Activated naive CD8-positive, alpha-beta T cell (primary cell): ENCODE results near the gene RNU2-1.
"Not testable (repeated sequence)": the region's sequence is repeated elsewhere in the genome, so short reads cannot be mapped to it uniquely, and the experiment has no call there.

Experiments
- H3K27ac Mint-ChIP-seq: one replicate; pipeline ENCODE4 v1.8.0; 2021; ENCODE audit warnings: mixed read lengths
- H3K27me3 Mint-ChIP-seq: one replicate; pipeline ENCODE4 v1.8.0; 2021; ENCODE audit warnings: mixed read lengths
- H3K36me3 Mint-ChIP-seq: one replicate; pipeline ENCODE4 v1.8.0; 2021; ENCODE audit warnings: mixed read lengths
- H3K4me1 Mint-ChIP-seq: one replicate; pipeline ENCODE4 v1.8.0; 2021; ENCODE audit warnings: low read depth, mixed read lengths
- H3K4me3 Mint-ChIP-seq: one replicate; pipeline ENCODE4 v1.8.0; 2021; ENCODE audit warnings: mild to moderate bottlenecking, mixed read lengths
- H3K9me3 Mint-ChIP-seq: one replicate; pipeline ENCODE4 v1.8.0; 2021; ENCODE audit warnings: low read depth, mixed read lengths

Gene RNU2-1

GRCh38 chr17:43233877-43234276 lies at the start of gene RNU2-1:
Gene RNU2-1, minus strand, starts transcription at chr17:43233977.
- H3K27me3 Mint-ChIP-seq, H3K9me3 Mint-ChIP-seq, H3K27ac Mint-ChIP-seq, H3K4me3 Mint-ChIP-seq, H3K4me1 Mint-ChIP-seq, H3K36me3 Mint-ChIP-seq: not testable (repeated sequence)

- not testable (repeated sequence) for H3K4me1 Mint-ChIP-seq, H3K27ac Mint-ChIP-seq, H3K9me3 Mint-ChIP-seq
Measured at GRCh38 chr17:43272914-43273313, 39.1 kb upstream of the RNU2-1 start.

GRCh38 chr17:43272483-43272882 lies 38.7 kb upstream of the RNU2-1 start:
- H3K27ac Mint-ChIP-seq, H3K27me3 Mint-ChIP-seq, H3K4me3 Mint-ChIP-seq, H3K36me3 Mint-ChIP-seq, H3K9me3 Mint-ChIP-seq, H3K4me1 Mint-ChIP-seq: not testable (repeated sequence)

More at GRCh38 chr17:43272914-43273313, 39.1 kb upstream of the RNU2-1 start:
- H3K27me3 Mint-ChIP-seq, H3K36me3 Mint-ChIP-seq, H3K4me3 Mint-ChIP-seq: not testable (repeated sequence)

- H3K9me3 Mint-ChIP-seq, H3K4me1 Mint-ChIP-seq, H3K4me3 Mint-ChIP-seq, H3K36me3 Mint-ChIP-seq, H3K27ac Mint-ChIP-seq, H3K27me3 Mint-ChIP-seq: not testable (repeated sequence)
Measured at GRCh38 chr17:43270552-43271504, 37.1 kb upstream of the RNU2-1 start.

- H3K36me3 Mint-ChIP-seq, H3K9me3 Mint-ChIP-seq, H3K4me3 Mint-ChIP-seq, H3K27me3 Mint-ChIP-seq, H3K4me1 Mint-ChIP-seq, H3K27ac Mint-ChIP-seq: not testable (repeated sequence)
Measured at GRCh38 chr17:43246456-43246855, 12.7 kb upstream of the RNU2-1 start.

GRCh38 chr17:43240596-43241352 lies 7.0 kb upstream of the RNU2-1 start:
- H3K36me3 Mint-ChIP-seq, H3K4me1 Mint-ChIP-seq, H3K4me3 Mint-ChIP-seq, H3K9me3 Mint-ChIP-seq, H3K27ac Mint-ChIP-seq, H3K27me3 Mint-ChIP-seq: not testable (repeated sequence)

- H3K36me3 Mint-ChIP-seq, H3K4me3 Mint-ChIP-seq, H3K27me3 Mint-ChIP-seq, H3K9me3 Mint-ChIP-seq, H3K4me1 Mint-ChIP-seq, H3K27ac Mint-ChIP-seq: not testable (repeated sequence)
Measured at GRCh38 chr17:43239597-43239996, 5.8 kb upstream of the RNU2-1 start.

GRCh38 chr17:43233263-43233662 lies 514 bp downstream of the RNU2-1 start:
- H3K27me3 Mint-ChIP-seq, H3K9me3 Mint-ChIP-seq, H3K27ac Mint-ChIP-seq, H3K4me1 Mint-ChIP-seq, H3K36me3 Mint-ChIP-seq, H3K4me3 Mint-ChIP-seq: not testable (repeated sequence)

- peak overlapping the region; percentile 41 for H3K4me3 Mint-ChIP-seq
- H3K27ac Mint-ChIP-seq: not testable (repeated sequence)
Measured at GRCh38 chr17:43232021-43232699, 1.6 kb downstream of the RNU2-1 start.

GRCh38 chr17:43231205-43232020 lies 2.4 kb downstream of the RNU2-1 start:
- H3K4me1 Mint-ChIP-seq, H3K27me3 Mint-ChIP-seq, H3K4me3 Mint-ChIP-seq, H3K9me3 Mint-ChIP-seq, H3K36me3 Mint-ChIP-seq, H3K27ac Mint-ChIP-seq: not testable (repeated sequence)

More at GRCh38 chr17:43232021-43232699, 1.6 kb downstream of the RNU2-1 start:
- H3K9me3 Mint-ChIP-seq, H3K36me3 Mint-ChIP-seq, H3K27me3 Mint-ChIP-seq, H3K4me1 Mint-ChIP-seq: not testable (repeated sequence)

GRCh38 chr17:43228020-43228782 lies 5.6 kb downstream of the RNU2-1 start, which contains the start of gene CCDC200:
Gene CCDC200, minus strand, starts transcription at chr17:43228623. Its CDS starts 69 bp downstream, at chr17:43228554.
- H3K9me3 Mint-ChIP-seq, H3K36me3 Mint-ChIP-seq, H3K4me1 Mint-ChIP-seq, H3K27ac Mint-ChIP-seq, H3K4me3 Mint-ChIP-seq, H3K27me3 Mint-ChIP-seq: not testable (repeated sequence)

- Mint-ChIP-seq H3K4me1 (peaks cover under 1% of the 10 kb centered on the region), H3K27ac (no peak overlapping the region), H3K36me3 (peaks cover 5% of the 10 kb centered on the region), H3K9me3 (no peaks in the 10 kb centered on the region), H3K4me3 (no peak overlapping the region), H3K27me3 (no peaks in the 10 kb centered on the region)
Measured at GRCh38 chr17:43226393-43226792, 7.4 kb downstream of the RNU2-1 start.

- Mint-ChIP-seq H3K36me3 (peaks cover 7% of the 10 kb centered on the region), H3K4me1 (peaks cover 2% of the 10 kb centered on the region), H3K27me3 (no peaks in the 10 kb centered on the region), H3K4me3 (no peak overlapping the region), H3K9me3 (no peaks in the 10 kb centered on the region), H3K27ac (no peak overlapping the region)
Measured at GRCh38 chr17:43224146-43224705, 9.6 kb downstream of the RNU2-1 start.
